Measurements from ENCODE around the gene KLRG1. TPM values are rescaled to one million over a fixed set of nuclear protein-coding genes. Genes with fewer than 3 reads are reported as not detected.

KLRG1 gene
- total and polyA plus RNA-seq, 2 donors (not counting 1 experiment from before 2014, with no cell fraction given), result 3.7 to 3.9 TPM

- peak; percentile 95 for DNase-seq
- CTCF ChIA-PET, result interaction anchor here (0.7 to 3.6 kb wide), 9 partner anchors 13 to 277 kb away, joined by 3 to 14 read pairs (median 3); partner anchors contain the start of gene PHC1
- Mint-ChIP-seq H3K27ac (peak within 1 kb of the TSS; percentile 98), H3K4me3 (peak within 1 kb of the TSS; percentile 95), H3K27me3 (no peaks in the 10 kb centered on the region), H3K4me1 (peaks cover 44% of the 10 kb centered on the region), H3K9me3 (ENCODE audit: insufficient read depth) (no peaks in the 10 kb centered on the region)
- ATAC-seq (ENCODE audit: low read depth), result peak; percentile 83
- H3K9me3 ChIP-seq (ENCODE audit: control extremely low read depth in 1 of 3, control insufficient read depth in 2 of 3, insufficient read depth in 1 of 3, low read length in 2 of 3), result no peaks in the 10 kb centered on the region
- peak within 1 kb of the TSS; percentile 78 for H2AFZ ChIP-seq (ENCODE audit: insufficient read depth, low read depth, low read length, poor library complexity, severe bottlenecking)
- H3K27me3 ChIP-seq (replicated peaks in 1 of 4; ENCODE audit: control extremely low read depth in 1 of 4, control insufficient read depth in 3 of 4, insufficient read depth in 4 of 4, low read length in 3 of 4), result no peaks in the 10 kb centered on the region
- H3K4me1 ChIP-seq (ENCODE audit: control insufficient read depth in 2 of 2, insufficient read depth in 2 of 2, low read length in 2 of 2), result peaks cover 31 to 35% of the 10 kb centered on the region in 2 donors
- peaks cover 3 to 16% of the 10 kb centered on the region in 2 experiments for H3K36me3 ChIP-seq (replicated peaks in 1 of 2; ENCODE audit: control extremely low read depth in 1 of 2, control insufficient read depth in 1 of 2, extremely low read depth in 1 of 2, insufficient read depth in 2 of 2, low read length in 1 of 2)
- peak within 1 kb of the TSS; percentile 98 for H3K9ac ChIP-seq (ENCODE audit: low read length)
- H3K4me3 ChIP-seq (ENCODE audit: control extremely low read depth in 1 of 5, extremely low read depth in 1 of 5, insufficient read depth in 1 of 5, low read depth in 2 of 5, low read length in 4 of 5), result peak within 1 kb of the TSS; percentile 67 to 99 (median 91)
- peaks cover 57% of the 10 kb centered on the region for H3K79me2 ChIP-seq (ENCODE audit: control insufficient read depth, insufficient read depth, low read length)
- TF ChIP-seq EZH2 (IDR thresholded peaks at IDR 0.05; ENCODE audit: borderline replicate concordance, insufficient read depth, low read depth, low read length, poor library complexity, severe bottlenecking) (no peak), CTCF (IDR thresholded peaks at IDR 0.05) (peak; percentile 47)
- under 1% methylated on average over 58 of the region's 66 CpGs for whole genome bisulfite sequencing (ENCODE audit: insufficient coverage)
- POLR2A ChIA-PET, result interaction anchor here (0.5 to 1.2 kb wide), 6 partner anchors 12 to 322 kb away, joined by 3 to 7 read pairs (median 4); partner anchors contain the start of gene PHC1
- intact Hi-C loops (cut with micrococcal nuclease), result loop anchor here (1.0 to 10.0 kb wide), 4 partner anchors 35 to 251 kb away; partner anchors contain the start of gene PHC1
- peak within 1 kb of the TSS; percentile 92 for H3K4me2 ChIP-seq (replicated peaks; ENCODE audit: low read depth, low read length, poor library complexity, severe bottlenecking)
- H4K20me1 ChIP-seq (ENCODE audit: control insufficient read depth, insufficient read depth, low read length, poor library complexity, severe bottlenecking), result peaks cover 9% of the 10 kb centered on the region
- H3K27ac ChIP-seq (ENCODE audit: low read length in 2 of 2), result peak within 1 kb of the TSS; percentile 97 to 98
Observed at GRCh38 chr12:8949342-8950220, 39.8 kb upstream of the KLRG1 start, which contains the start of gene M6PR. TSS of gene M6PR (minus strand) at chr12:8949645. CDS start at chr12:8946404, 3,241 bp downstream.
